Cerebellar nuclear complex (tissue), 1 donor: ENCODE data around the gene PPP2R2D.
A peak's percentile ranks its signal among the peaks of the same experiment; 100 is the strongest.
"Not testable (repeated sequence)": the region's sequence is repeated elsewhere in the genome, so short reads cannot be mapped to it uniquely, and the experiment has no call there.

Source experiments
- DNase-seq, 2 experiments: peaks; one replicate each; lab custom pipeline; 2025; lab: John Stamatoyannopoulos, UW

Gene PPP2R2D

DNA sequence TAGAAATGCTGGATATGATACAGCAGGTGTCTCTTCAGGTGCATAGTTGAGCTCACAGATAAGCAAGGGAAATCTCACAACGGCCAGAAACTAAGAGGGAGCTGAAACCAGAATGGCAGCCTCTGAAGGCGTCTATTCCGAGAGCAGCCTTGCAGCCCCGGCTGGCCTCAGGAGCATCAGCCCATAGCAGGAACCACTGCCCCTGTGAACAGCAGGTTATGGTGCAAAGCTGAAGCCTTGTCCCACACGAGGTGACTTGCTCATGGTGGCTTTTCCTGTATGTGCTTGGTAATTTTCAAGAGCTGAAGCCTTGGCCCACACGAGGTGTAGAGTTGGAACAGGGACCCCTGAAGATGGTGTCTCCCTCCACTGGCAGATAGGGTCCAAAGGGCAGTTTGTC lies 47.7 kb downstream of the PPP2R2D start:
- no peak for DNase-seq

DNA sequence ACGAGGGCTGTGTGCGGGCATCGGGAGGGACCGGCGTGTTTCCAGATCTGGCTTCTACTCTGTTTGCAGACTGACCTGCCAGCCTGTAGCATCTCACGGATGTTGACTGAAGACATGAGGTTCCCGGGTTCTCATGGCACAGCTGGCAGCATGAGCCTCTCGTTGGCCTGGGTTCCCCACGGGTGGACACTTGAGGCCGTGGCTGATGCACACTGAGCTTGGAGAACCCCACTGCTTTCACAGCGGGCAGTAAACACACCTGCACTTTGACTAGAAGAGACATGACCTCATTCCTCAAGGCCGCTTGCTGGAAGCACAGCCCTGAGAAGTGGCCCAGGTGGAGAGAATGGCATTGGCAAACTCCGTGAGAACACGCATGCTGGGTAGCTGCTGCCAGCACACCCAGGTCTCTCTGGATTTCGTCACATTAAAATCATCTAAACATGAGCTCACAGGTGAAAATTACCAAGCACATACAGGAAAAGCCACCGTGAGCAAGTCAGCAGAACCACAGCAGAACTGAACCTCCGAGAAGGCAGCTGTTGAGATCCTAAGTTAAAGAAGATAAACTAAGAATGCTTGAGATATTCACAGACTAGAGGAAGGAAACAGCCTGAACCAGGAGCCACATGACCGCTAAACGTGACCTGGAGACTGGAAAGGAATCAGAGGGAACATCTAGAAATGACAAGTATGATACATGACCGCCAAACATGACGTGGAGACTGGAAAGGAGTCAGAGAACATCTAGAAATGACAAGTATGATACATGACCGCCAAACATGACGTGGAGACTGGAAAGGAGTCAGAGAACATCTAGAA lies 48.4 kb downstream of the PPP2R2D start:
- no peak for DNase-seq

GRCh38 chr10:131949908-131950307 lies 49.1 kb downstream of the PPP2R2D start:
- DNase-seq = not testable (repeated sequence)

DNA sequence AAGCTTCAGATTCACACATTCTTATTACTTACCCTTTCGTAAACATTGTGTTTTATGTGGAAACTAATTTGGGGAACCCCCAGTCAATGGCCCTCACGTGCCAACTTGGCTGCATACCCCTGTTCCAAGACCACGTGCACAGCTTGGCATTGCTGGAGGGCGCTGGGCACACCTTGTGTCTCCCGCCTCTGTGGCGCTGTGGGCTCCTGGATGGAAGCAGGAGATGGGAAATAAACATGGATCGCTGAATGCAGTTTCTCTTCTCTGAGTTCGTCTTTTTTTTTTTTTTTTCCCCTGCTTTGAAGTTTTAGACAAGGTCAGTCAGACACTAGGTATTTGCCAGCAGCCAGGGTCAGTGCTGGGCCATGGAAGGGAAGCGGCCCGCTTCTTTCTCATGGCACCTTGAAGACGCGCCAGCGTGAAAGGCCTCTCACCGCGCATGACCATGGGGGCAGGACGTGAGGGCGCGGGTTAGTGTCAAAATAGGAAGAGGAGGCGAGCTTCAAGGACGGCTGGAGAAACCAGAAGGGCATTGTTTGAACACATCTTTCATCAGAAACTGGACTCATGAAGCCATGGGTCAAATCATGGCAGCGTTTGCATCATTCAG lies 53.7 kb downstream of the PPP2R2D start:
- peak in 1 of 2 experiments; percentile 48 for DNase-seq

GRCh38 chr10:131955591-131956340 lies 55.0 kb downstream of the PPP2R2D start:
- no peak for DNase-seq

GRCh38 chr10:131959841-131960240 lies 59.0 kb downstream of the PPP2R2D start:
- DNase-seq = no peak

GRCh38 chr10:131960631-131961046 lies 59.8 kb downstream of the PPP2R2D start:
- DNase-seq = no peak

DNA sequence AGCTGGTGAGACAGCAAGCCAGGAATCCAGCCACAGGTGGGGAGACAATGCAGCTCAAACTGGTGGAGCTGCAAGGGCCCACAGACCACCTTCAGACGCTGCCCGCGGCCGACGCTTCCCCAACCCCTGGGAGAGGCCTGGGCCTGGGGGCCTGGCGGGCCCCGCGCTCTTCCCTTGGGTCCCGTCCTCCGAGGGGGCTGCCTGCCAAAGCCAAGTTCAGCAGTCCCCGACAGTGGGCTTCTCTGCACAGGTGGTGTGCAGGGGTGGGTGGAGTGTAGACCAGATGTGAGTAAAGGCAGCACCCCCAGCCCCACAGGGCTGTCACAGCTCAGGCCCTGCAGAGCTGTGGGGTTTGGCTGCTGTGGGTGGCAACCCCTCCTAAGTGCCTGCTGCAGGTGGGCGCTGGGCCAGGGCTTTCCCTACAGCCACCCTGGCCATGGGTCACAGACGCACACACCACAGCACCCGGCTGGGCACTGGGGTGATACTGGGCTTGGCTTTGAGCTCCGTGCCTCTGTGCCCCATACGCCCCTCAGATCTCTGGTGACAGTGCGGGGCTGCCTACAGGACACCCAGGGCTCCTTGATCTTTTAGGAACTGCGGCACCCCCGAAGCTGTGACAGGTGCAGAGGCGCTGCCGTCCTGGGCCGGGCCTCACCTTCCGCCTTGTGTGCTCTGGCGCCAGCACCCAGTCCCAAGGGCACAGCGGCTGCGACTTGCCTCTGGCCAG lies 60.4 kb downstream of the PPP2R2D start:
- no peak for DNase-seq

DNA sequence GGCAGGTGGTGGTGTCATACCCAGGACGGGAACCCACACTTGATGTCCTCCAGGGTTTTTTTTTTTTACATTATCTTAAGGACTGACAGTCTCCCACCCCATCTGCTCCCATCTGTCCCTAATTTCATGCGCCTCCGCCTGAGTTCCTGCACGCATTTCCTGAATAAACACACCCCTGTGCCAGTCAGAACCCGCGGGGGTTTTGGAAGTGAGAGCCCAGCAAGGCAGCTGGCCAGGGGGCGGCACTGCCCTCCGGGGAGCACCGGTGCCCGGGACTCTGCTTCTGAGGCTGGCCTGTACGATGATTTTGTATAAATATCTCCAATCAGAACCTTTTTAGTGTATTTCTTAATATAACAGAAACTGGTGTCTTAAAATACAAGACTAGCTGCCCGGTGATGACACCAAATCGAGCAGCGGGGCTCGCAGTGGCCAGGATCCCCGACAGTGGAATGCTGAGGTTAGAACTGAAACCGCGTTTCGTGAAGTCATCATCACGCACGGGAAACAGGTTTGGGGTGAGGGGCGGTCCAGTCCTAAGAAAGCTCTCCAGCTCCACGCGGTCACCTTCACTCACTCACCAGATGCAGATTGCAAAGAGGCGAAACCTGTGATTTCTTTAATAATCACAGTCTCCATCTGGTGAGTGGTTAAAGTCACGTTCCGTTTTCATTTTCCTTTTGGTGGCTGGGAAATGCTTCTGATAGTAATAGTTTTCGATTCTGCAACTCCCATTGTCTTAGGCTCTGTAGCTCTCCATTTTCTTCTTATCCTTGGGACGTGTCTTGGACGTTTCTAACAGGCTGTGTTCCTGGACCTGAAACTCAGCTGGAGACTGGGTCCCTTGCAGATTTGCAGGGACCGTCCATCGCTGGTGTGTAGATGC lies 61.2 kb downstream of the PPP2R2D start:
- DNase-seq = peak; percentile 7 to 35

DNA sequence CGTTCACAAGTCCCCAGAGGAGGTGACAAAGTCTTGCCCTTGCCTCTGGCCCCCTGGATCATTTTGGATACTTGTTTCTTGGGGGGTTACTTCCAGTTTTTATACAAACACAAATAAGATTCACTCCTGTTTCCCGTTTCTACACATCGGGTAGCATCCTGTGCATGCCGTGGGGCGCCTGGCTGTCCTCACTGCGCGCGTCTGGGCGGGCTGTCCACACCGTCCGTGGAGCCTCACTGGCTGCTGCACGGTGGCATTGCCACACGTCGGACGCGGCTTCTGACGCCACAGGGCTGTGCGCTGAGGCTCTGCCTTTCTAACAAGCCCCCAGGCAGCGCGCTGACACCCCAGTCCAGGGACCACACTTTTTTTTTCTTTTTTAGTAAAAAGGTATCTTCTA lies 62.5 kb downstream of the PPP2R2D start:
- no peak for DNase-seq

DNA sequence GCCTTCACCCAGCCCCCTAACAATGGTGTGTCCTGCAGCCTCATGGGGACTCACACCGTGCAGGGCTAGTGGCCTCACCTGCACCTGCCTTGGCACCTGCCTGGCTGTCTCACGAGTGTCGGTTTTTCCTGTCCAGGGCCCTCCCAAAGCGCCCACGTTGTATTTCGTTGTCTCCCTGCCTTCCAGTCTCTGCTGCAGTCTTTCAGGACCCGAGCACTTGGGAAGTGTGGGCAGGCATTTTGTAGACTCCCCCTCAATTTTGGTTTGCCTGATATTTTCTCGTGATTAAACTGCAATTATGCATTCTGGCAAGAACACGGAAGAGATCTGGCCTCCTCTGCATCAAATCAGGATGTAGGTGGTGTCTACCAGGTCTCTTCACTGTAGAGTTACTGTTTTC lies 63.0 kb downstream of the PPP2R2D start:
- DNase-seq = no peak

- DNase-seq = no peak
Observed at GRCh38 chr10:131964298-131964697, 63.5 kb downstream of the PPP2R2D start.

DNA sequence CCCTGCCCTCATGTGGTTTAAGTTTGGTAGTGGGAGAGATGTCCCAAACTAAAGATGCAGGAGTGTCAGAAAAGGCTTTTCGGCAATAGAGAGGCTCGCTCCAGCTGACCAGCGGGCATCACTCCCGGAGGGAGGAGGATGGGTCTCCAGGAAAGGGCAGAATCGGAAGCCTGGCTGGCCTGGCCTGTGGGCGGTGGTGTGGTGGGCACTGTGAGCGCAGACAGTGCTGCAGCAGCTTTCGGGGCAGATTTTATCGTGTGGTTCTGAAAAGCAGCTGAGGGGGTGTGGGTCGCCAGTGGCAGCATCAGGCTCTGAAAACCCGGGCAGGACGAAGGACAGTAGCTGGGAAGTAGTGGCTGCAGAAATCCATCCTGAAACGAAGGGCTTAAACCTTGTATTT lies 68.1 kb downstream of the PPP2R2D start:
- no peak for DNase-seq

DNA sequence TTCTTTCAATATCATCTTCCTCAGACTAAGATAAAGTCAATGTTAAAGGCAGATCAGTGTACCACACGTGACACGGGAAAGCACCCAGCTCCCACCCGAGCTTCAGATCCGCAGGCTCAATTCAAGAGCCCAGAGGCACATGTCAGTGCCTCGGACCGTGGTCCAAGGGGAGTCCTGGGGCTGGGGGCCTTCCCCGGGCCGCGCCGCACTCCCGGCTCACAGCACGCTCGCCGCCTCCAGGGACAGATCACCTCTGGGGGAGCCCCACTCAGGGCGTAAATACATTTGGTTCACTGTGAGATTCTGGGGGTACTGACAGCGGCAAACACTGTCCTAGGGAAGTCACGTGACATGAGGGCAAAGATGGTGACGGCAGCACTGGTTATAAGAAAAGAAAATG lies 70.1 kb downstream of the PPP2R2D start:
- DNase-seq = no peak

- no peak for DNase-seq
Observed at GRCh38 chr10:131971591-131971990, 70.8 kb downstream of the PPP2R2D start.

DNA sequence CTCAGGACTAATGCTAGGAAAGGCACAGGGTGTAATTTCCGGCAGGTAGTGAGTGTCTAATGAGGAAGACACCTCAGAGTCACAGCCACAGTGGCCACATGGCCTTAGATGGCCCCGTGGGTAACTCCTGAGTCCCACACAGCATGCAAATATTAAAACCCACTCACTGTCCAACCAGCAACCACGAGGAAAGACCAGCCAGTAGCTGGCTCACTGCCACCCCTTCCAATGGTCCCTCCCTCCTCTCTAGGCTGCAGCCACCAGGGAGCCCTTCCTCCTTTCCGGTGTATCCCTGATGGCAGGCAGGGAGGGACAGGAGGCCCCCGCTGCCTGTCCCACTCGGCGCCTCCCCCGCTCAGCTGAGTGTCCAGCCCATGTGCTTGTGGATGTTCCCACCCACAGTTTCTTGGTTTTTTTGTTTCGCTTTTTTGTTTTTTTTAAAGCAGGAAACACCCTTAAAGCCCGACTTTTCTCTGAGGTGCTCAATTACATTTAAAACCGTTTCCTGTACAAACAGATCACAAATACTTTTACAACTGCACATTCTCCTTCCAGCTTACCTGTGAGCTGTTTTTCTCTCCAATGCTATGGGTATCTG lies 71.8 kb downstream of the PPP2R2D start:
- DNase-seq = no peak

DNA sequence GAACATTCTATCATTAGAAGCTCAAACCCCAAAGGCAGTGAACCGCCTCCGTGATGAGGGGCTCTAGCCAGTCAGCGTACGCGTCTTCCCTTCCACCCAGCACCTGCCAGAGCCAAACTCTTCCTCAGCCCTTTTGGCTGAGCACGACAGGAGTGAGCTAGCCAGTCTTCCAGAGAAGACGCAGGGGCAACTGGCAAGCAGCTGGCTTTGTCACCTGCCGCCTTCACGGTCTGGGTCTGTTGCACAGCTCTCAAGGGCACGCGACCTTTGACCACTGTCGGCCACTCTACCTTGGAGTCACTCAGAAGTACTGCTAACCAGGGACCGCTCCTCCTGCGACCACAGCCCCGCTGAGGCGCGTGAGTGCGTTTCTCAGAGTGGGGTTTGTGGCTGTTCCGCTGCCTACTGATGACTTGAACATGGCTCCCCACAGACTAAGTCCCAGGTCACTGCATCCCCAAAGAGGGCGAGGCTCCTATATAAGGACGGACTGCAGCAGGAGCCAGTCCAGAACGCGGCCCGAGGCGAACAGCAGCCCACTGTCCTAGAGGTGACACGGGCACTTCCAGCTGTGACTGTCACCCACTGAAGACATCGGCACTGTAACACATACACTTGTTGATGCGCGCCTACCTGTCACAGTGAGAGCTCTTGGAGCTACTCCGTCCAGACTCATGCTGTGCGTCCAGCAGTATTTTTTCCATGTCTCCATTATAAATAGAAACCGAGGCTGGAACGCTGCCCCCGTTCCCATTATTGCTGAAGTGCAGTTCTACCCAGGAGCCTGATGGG lies 72.5 kb downstream of the PPP2R2D start:
- peak; percentile 10 to 37 for DNase-seq

DNA sequence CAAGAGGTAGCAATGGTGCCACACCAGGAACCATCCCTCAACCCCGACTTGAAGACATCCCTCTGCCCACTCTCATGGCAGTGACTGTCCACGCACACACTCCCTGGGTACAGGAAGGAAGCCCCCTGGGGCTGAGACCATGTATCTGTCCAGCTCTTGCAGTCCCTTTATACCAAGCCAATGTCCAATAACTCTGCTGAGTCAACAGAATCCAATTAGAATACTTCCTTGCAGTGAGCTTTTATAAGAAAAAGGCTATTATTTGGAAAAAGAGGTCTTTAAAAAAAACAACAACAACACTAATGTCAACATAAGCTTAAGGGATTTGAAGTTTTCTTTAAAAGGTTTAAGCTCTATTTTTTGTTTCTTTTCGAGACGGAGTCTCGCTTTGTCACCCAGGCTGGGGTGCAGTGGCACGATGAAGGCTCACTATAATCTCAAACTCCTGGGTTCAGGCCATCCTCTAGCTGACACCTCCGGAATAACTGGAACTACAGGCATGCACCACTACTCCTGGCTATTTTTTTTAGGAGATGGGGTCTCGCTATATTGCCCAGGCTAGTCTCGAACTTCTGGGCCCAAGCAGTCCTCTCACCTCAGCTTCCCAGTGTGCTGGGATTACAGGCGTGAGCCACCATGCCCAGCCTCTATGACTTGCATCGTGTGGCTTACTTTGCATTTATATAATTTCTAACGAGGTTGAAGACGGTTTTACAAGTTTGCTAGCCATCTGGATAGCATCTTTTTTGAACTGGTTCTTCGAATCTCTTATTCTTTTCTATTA lies 73.4 kb downstream of the PPP2R2D start:
- no peak for DNase-seq

DNA sequence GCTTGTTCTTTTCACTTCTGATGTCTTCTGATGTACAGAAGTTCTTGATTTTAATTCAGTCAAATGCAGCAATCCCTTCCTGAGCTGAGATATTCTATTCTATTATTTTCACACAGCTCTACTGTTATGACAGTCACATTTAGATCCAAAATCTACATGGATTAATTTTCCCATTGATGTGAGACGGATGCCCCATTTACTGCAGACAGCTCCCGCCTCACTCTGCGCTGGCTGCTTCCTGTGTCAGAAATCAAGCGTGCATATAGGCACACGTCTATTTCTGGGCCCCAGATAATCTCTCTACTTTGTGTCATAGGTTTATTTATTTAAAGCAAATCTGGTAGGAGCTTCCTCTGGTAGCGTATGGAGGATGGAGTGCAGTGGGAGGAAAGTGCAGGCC lies 74.2 kb downstream of the PPP2R2D start:
- DNase-seq = no peak
